NCI-H2227 (cell line): ENCODE results near the gene ZSCAN21.

Experiments used
- DNase-seq: peaks from one replicate; lab custom pipeline; 2025; ENCODE audit not compliant: unreplicated experiment; lab: John Stamatoyannopoulos, UW

Gene ZSCAN21

GRCh38 chr7:100027197-100027596, 22.4 kb upstream of the ZSCAN21 start:
- DNase-seq = no peak

DNA sequence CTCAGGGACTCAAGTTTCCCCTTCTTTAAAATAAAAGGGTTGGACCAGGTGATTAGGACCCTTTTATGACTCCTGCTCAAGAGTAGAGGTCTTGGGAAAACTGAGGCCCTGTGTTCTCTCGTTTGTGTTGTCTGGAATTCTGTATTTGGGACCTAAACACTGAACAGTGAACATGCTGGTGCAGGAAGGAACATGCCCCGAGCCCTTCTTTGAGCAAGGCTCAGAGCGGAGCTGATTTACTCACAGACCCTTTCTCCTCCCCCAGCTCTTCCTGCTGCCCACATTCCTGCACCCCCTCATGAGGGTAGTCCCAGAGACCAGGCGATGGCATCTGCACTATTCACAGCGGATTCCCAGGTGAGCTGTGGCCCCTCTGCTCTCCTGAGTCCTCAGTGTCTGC, 20.0 kb upstream of the ZSCAN21 start:
- DNase-seq = no peak

DNA sequence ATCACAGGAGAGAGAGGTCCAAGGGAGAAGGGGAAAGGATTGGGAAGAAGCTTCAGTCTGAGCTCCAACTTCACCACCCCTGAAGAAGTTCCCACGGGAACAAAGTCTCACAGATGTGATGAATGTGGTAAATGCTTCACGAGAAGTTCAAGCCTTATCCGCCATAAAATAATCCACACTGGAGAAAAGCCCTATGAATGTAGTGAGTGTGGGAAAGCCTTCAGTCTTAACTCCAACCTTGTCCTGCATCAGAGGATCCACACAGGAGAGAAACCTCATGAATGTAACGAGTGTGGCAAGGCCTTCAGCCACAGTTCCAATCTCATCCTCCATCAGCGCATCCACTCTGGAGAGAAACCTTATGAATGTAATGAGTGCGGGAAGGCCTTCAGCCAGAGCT, 16.0 kb upstream of the ZSCAN21 start:
- no peak for DNase-seq

- no peak for DNase-seq
These were observed 14.6 kb upstream of the ZSCAN21 start for GRCh38 chr7:100034871-100035510.

GRCh38 chr7:100035876-100036275, 13.7 kb upstream of the ZSCAN21 start:
- no peak for DNase-seq

DNA sequence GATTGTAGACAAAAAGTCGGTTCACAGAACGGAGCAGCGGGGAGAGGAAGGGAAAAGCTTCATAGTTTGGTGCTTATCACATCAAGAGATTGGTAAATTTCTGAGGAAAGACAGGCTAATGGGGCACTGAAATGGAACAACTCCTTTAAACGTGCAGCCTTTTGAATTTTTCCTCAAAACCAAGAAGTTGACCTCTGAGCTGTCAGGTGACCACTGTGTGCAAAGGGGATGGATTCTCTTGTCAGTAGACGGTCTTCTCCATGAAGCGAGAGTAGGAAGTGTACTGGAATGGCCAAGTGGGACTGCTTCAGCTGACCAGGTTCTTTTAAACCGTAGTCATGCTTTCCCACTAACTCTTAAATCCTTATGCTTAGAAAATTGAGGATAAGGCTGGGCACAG, 11.2 kb upstream of the ZSCAN21 start:
- no peak for DNase-seq

DNA sequence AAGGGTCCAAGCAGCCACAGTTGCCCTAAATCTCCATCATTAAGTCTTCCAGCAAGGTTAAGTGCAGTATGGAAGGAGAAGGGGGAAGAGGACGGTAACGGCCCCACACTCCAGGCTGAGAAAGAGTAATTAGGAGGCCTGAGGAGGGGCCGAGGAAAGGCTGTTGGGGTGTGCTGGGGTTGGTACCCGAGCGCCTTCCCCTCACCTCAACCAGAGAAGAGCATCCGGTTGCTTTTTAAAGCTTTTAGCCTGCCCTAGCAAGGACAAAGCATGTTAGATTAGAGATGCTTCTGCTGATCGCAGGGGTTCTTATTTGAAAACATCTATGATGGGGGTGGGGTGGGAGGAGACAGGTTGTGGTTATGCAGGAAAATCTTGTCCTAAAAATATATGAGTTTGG, 9.0 kb upstream of the ZSCAN21 start:
- DNase-seq = no peak

DNA sequence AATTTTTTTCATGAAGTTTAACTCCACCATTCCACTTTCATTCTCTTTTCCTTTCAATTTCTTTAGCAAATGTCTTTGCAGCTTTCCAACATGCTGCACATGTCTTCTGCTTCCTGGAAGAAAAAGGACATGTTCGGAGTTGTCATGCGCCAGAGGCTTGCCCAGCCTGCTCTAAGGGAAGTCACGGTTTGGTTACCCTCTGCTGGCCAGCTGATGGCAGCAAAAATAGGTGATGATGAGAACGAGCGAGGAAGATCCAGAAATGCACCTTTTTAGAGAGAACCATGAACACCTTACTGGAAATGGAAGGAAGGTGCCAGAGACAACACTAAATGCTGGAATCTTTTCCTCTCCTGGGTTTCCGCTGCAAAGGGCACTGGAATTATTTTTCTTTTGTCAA, 4.9 kb upstream of the ZSCAN21 start:
- DNase-seq = no peak

DNA sequence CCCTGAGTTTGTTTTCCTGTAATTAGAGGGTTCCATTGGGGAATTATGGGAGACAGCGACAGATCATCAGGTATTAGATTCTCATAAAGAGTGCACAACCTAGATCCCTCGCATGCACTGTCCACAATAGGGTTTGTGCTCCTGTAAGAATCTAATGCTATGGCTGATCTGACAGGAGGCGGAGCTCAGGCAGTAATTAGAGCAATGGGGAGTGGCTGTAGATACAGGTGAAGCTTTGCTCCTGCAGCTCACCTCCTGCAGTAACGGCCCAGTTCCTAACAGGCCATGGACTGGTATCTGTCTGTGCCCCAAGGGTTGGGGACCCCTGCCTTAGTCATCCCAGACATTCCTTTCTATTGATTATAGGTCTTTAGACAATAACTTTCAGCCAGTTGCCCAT, 894 bp upstream of the ZSCAN21 start:
- no peak for DNase-seq

DNA sequence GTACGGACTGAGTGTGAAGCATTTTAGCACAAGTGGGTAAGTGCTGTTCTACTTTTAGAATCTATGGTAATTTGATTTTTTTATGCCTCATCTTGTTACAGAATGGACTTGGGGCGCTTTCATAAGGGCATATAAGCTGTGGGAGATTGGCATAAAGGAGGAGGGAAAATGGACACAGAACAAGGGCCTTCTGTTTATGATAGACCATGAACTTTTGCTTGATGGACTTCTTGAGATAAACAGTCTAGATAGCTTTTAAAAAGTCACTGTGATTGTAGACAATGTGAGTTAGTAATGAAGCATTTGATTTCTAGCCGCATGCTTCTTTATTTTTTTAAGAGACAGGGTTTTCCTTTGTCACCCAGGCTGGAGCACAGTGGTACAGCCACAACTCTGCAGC, 2.0 kb downstream of the ZSCAN21 start:
- DNase-seq = no peak

GRCh38 chr7:100053215-100053614, 3.6 kb downstream of the ZSCAN21 start:
- peak; percentile 81 for DNase-seq

DNA sequence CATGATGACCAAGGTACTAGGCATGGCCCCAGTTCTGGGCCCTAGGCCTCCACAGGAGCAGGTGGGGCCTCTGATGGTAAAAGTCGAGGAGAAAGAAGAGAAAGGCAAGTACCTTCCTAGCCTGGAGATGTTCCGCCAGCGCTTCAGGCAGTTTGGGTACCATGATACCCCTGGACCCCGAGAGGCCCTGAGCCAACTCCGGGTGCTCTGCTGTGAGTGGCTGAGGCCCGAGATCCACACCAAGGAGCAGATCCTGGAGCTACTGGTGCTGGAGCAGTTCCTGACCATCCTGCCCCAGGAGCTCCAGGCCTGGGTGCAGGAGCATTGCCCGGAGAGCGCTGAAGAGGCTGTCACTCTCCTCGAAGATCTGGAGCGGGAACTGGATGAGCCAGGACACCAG, 7.4 kb downstream of the ZSCAN21 start:
- no peak for DNase-seq

GRCh38 chr7:100059251-100059739, 9.7 kb downstream of the ZSCAN21 start:
- no peak for DNase-seq

- DNase-seq = no peak
These were observed 12.1 kb downstream of the ZSCAN21 start for GRCh38 chr7:100061518-100062193.

DNA sequence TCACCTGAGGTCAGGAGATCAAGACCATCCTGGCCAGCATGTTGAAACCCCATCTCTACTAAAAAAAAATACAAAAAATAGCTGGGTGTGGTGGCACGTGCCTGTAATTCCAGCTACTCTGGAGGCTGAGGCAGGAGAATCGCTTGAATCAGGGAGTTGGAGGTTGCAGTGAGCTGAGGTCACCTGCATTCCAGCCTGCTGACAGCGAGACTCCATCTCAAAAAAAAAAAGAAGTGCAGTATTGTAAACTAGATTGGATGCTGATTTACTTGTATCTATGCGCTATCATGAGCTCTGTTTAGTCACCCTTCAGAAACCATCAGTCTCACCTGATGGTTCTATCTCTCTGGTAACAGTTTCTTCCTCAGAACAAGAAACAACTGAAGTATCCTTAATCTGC, 13.8 kb downstream of the ZSCAN21 start:
- no peak for DNase-seq

DNA sequence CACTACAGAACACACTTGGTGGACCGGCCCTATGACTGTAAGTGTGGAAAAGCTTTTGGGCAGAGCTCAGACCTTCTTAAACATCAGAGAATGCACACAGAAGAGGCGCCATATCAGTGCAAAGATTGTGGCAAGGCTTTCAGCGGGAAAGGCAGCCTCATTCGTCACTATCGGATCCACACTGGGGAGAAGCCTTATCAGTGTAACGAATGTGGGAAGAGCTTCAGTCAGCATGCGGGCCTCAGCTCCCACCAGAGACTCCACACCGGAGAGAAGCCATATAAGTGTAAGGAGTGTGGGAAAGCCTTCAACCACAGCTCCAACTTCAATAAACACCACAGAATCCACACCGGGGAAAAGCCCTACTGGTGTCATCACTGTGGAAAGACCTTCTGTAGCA, 14.6 kb downstream of the ZSCAN21 start:
- DNase-seq = no peak

GRCh38 chr7:100065452-100066186, 16.0 kb downstream of the ZSCAN21 start:
- no peak for DNase-seq

DNA sequence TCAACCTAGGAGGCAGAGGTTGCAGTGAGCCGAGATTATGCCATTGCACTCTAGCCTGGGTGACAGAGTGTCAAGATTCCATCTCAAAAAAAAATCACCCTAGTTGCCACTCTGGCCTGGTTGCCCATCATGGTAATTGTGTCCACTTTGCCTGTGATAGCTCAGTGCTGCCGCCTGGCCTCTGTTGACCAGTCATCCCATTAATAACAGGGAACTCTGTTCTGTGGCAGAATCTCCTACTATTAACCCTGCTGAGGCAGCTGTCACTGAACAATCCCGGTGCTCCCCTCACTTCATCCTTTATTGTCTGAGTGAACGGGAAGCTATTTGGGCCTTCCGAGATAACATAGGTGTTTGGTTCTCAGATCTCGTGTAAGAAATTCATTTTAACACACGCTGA, 17.4 kb downstream of the ZSCAN21 start:
- peak; percentile 35 for DNase-seq

- no peak for DNase-seq
These were observed 20.4 kb downstream of the ZSCAN21 start for GRCh38 chr7:100069991-100070390.

DNA sequence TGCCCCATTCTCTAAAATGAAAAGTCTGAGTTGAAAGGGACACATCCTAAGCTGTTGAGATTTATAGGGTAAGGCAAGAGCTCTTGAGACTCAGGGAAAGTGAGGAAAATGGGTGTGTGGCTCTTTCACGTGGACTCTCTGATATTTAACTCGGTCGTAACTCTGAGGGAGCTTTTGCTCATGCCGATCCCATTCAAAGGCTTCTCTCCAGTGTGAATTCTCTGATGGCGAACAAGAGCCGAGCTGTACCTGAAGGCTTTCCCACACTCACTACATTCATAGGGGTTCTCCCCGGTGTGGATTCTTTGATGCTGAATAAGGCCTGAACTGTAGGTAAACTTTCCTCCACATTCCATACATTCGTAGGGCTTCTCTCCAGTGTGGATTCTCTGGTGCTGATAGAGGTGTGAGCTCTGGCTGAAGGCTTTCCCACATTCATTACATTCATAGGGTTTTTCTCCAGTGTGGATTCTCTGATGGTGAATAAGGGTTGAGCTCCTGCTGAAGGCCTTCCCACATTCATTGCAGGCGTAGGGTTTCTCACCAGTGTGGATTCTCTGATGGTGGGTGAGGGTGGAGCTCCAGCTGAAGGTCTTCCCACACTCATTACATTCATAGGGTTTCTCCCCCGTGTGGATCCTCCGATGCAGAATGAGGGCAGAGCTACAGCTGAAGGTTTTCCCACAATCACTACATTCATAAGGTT, 21.6 kb downstream of the ZSCAN21 start:
- no peak for DNase-seq

- no peak for DNase-seq
These were observed 22.9 kb downstream of the ZSCAN21 start for GRCh38 chr7:100072462-100072861.

- DNase-seq = no peak
These were observed 25.3 kb downstream of the ZSCAN21 start for GRCh38 chr7:100074841-100075240.
